SK-N-SH treated with all-trans-retinoic acid at 6 μM for 48 hours (cell line): ENCODE measurements around the gene CD59.

Experiments
- ARNTL ChIP-seq: fragments of 450-650 bp; formaldehyde crosslinking; IDR thresholded peaks from 2 replicates; pipeline ENCODE4 v1.5.0; 2020; ENCODE audit warnings: low read depth, mild to moderate bottlenecking, moderate library complexity, borderline replicate concordance
- BACH2 ChIP-seq: fragments of 250-450 bp; sonication (Bioruptor Pico); IDR thresholded peaks from 2 replicates; pipeline ENCODE4 v1.9.0; 2021; ENCODE audit warnings: mild to moderate bottlenecking, borderline replicate concordance
- CSDC2 ChIP-seq: fragments of 250-450 bp; sonication (Bioruptor Pico); IDR thresholded peaks from 2 replicates; pipeline ENCODE4 v1.5.0; 2020; ENCODE audit warnings: mild to moderate bottlenecking, moderate library complexity
- CSRNP3 ChIP-seq: fragments of 250-450 bp; sonication (Bioruptor Pico); IDR thresholded peaks from 2 replicates; pipeline ENCODE4 v1.5.1; 2021; ENCODE audit warnings: mild to moderate bottlenecking, moderate library complexity
- POU6F1 ChIP-seq: fragments of 250-450 bp; sonication (Bioruptor Pico); IDR thresholded peaks from 2 replicates; pipeline ENCODE4 v1.8.0; 2021; ENCODE audit warnings: low read depth, mild to moderate bottlenecking, moderate library complexity, borderline replicate concordance
- TOX ChIP-seq: fragments of 250-450 bp; sonication (Bioruptor Pico); IDR thresholded peaks from 2 replicates; pipeline ENCODE4 v1.8.0; 2021; ENCODE audit warnings: mild to moderate bottlenecking, moderate library complexity, borderline replicate concordance

- TF ChIP-seq CSRNP3 (CRISPR knock-in tag) (no peak), TOX (CRISPR knock-in tag) (no peak), ARNTL (CRISPR knock-in tag) (no peak), POU6F1 (CRISPR knock-in tag) (no peak), CSDC2 (CRISPR knock-in tag) (no peak), BACH2 (CRISPR knock-in tag) (no peak)
Measured at GRCh38 chr11:33664166-33664565, 72.1 kb downstream of the CD59 start.
